GM19463 (cell line): Measurements from ENCODE around the gene ICAM5.
"Not testable (repeated sequence)": the region's sequence is repeated elsewhere in the genome, so short reads cannot be mapped to it uniquely, and the experiment has no call there.

Experiments
- ATAC-seq: cut with Tn5 transposase; IDR thresholded peaks from one replicate; pipeline ENCODE4 v1.9.1; 2021; ENCODE audit warnings: mild to moderate bottlenecking, moderate library complexity; ENCODE audit not compliant: unreplicated experiment

ICAM5 gene

DNA sequence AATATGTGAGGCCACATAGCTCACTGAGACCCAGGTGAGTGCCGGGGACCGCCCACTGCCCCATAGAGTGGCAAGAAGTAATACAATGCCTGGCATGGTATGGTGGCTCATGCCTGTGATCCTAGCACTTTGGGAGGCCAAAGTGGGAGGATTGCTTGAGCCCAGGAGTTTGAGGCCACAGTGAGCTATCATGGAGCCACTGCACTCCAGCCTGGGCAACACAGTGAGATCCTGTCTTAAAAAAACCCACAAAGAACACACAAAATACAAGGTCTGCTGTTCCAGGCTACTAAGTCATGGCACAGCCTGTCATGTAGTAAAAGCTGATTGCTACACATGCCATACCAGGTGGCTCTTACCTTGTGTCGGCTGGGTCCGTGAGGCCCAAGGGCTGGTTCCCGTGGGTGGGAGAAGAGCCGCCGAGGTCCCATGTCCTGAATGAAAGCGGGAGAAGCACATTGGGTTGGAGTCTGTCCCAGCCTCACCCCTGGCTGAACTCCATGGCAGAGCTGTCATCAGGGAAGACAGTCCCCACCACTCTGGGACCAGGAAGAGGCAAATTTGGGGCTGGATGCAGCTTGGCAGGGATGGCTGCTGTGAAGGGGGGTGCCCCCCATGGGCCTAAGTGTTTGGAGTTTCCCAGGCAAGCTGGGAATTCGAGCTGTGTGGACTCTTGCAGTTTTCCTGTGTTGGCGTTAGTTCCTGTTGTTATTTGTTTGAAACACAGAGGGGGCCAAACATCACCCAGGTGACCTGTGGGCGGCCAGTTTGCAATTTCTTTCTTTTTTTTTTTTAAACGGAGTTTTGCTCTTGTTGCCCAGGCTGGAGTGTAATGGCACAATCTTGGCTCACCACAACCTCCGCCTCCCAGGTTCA lies 29.3 kb downstream of the ICAM5 start:
- no peak for ATAC-seq

DNA sequence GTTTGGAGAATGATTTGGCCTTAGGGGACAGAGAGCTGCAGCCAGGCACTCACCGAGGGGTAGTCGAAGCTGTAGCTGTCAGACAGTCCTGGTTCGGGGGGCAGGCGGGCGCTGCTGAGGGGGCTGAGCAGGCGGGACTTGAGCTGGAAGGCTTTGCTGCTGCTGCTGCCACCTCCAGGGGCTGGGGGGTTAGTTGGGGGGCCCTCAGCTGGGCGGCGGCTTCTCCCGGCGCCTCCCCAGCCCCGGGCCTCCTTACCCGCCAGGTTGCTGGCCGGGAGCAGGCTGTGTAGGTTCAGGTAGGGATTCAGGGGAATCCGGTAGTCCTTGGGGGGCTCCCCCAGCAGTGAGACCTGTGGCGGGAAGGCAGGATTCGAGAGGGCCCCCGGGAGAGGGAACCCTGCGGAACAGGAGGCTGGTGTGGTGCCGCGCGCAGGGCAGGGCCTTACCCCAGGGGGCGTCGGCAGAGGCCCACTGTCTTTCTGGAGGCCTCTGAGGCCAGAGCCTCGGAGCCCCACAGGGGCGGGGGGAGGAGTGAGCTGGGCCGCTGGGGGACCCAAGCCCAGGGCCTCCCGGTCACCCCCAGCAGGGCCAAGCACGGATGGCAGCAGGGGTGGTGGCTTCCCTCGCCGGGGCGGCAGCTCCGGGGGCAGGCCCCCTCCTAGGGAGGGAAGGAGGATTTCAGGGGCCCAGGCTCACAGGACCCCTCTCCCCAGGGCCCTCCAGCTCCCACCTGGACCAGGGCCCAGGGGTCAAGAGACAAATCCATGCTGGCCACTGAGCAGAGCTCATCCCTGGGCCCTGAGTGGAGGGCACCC lies 31.1 kb downstream of the ICAM5 start:
- ATAC-seq, result no peak

DNA sequence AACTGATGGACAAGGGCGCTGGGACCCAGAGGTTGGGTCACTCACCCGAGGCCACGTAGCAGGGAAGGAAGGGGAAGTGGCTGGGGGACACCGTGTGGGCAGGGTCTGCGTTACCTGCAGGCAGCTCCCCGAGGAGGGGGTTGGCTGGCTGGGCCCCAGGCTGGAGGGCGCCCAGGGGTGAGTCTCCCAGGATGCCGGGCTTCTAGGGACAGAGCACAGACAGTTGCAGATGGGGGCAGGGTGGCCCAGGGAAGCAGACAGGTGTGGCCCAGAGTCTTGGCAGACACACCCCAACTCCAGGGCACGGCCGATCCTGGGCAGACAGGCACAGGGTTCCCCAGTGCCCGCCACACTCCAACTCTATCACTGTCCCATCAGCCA lies 31.7 kb downstream of the ICAM5 start:
- ATAC-seq, result no peak

DNA sequence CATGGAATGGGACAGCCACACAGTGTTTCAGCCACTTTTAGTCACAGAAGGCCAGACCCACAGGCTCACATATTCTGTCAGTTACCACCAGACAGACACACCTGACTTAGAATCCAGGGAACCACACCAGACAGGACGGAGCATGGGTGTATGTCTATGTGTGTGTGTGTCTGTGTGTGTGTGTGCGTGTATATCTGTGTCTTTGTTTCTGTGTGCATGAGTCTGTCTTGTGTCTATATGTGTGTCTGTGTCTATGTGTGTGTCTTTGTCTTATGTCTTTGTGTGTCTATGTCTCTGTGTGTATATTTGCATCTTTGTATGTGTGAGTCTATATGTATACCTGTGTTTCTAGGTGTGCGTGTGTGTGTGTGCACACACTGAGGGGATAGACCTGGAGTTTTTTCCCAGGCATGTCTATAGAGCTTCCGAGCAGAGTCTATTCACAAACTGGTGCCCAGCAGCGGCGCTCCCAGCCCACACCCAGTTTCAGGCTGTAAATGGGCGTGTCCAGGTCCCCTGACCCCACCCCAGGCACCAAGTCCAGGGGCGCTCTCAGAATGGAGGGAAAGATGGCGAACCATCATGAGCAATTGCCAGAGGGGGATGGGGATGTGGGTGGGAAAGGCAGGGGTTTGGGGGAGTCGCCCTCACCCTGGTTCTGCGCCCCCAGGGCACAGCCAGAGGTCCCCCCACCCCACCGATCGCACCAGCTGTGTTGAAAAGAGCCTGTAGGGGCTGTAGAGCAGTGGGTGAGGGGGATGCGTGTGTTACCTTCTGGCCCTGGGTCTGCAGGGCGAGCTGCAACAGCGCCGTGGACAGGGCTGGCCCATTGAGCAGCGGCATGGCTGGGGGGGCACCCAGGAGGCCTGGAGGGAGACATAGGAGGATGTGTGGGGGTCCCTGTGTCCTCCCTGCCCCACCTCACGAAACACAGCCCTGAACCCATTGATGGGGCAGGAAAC lies 32.4 kb downstream of the ICAM5 start:
- no peak for ATAC-seq

DNA sequence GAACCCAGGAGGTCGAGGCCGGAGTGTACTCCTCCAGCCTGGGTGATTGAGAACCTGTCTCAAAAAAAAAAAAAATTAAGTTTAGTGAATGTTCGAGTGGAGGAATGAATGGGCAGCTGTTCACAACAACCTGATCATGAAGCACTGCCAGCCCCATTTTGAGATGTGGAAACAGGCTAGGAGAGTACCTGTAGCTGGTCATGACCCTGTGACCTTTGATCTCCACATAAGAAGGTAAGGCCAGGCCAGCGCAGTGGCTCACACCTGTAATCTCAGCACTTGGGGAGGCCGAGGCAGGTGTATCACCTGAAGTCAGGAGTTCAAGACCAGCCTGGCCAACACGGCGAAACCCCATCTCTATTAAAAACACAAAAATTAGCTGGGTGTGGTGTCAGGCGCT lies 36.0 kb downstream of the ICAM5 start:
- no peak for ATAC-seq

DNA sequence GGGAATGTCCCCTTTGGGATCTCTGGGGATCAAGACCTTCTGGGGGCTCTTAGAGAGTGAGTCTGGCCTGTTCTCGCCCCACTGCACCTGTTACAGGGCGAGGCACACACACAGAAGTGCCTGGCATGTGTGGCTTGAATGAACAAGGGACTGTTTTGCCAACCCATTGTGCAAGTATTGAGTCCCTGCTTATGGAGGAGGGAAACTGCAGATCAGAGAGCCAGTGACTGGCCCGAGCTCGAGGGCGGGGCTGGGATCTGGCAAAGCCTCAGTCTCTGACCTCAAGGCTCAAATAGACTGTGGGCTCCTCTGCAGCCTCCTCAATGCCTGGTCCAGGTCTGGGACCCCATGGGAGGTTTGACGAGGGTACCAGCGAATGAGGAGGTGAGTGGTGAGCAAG lies 38.0 kb downstream of the ICAM5 start:
- ATAC-seq, result no peak

DNA sequence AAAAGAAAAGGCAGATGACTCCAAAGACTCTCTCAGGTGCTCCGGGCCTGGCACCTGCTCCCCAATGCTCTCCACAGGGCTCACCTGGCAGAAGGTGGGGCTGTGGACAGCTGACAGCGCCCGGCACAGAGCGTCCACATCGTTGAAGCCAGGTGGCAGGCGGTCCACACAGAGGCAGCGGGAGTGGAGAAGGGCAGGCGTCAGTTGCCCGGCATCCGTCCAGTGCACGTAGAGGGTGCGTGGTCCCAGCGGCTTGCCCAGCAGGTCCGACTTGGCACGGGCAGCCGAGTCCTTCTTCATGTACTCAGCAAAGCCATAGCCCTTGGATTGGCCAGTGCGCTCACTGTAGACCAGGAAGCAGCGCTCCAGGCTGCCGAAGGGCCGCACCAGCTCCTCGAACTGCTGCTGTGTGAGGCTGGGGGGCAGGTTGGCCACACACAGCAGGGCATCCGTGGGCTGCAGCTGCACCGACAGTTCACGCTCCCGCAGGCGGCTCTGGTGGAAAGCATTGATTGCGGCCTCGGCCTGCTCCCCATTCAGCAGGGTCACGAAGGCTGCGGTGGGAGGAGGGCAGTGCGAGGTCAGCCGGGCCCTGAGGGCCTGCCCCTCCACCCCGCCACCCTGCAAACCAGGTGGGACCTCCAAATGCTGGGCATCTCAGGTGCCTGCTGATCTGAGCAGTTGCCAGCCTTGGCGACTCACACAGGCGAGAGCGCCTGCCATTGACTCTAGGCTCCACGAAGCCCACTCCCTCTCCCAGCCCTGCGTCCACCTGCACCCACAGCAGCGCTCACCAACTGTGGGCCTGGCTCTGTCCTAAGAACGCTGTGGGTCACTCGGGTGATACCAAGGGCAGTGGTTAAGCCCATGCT lies 39.0 kb downstream of the ICAM5 start:
- ATAC-seq, result no peak

DNA sequence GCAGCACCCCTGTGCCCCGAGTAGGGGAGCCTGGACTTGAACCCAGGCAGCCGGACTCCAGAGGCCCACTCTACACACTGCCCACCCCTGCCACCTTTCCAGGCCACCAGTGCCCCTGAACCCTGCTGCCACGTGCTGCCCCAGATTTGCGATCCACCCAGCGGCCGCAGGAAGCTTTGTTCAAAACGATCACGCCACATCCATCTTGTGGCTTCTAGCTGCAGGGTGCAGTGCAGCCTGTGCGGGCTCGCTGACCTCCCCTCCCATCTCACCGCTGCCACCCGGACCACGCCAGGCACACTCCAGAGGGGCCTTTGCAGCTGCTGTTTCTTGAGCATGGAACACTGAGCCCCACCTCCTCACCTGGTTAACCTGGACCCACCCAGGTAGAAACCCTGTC lies 39.8 kb downstream of the ICAM5 start:
- ATAC-seq, result no peak

DNA sequence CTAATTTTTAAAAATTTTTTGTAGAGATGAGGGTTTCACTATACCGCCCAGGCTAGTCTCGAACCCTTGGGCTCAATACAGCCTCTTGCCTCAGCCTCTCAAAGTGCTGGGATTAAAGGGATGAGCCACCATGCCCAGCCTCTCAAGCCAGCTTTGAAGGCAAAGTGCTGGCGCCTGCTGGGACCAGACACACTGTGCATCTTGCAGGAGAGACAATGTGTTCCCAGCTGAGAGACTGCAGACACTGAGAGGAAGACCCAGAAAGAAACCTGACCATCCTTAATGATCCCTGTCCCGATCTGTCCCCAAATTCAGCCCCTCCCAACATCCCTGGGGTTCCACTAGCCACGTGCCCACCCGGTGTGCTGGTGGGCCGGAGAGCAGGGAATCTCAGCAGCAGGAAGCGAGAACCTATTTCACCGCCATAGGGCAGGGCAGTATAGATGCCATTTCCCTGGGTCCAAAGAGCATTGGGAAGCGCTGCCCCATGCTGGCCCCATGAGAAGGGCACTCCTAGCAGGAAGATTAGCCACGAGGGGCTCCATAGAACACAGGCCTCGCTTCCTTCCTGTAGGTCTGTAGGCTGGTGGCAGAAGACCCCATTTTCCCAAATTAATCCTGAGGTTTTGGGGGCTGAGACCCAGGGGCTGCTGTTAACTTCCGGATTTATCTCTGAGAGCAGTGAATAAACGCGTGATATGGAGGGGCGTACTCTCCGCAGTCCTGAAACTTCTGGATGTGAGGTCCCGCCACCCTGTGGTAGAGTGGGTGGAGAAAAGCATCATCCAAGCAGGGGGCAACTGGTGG lies 42.6 kb downstream of the ICAM5 start:
- ATAC-seq, result no peak

DNA sequence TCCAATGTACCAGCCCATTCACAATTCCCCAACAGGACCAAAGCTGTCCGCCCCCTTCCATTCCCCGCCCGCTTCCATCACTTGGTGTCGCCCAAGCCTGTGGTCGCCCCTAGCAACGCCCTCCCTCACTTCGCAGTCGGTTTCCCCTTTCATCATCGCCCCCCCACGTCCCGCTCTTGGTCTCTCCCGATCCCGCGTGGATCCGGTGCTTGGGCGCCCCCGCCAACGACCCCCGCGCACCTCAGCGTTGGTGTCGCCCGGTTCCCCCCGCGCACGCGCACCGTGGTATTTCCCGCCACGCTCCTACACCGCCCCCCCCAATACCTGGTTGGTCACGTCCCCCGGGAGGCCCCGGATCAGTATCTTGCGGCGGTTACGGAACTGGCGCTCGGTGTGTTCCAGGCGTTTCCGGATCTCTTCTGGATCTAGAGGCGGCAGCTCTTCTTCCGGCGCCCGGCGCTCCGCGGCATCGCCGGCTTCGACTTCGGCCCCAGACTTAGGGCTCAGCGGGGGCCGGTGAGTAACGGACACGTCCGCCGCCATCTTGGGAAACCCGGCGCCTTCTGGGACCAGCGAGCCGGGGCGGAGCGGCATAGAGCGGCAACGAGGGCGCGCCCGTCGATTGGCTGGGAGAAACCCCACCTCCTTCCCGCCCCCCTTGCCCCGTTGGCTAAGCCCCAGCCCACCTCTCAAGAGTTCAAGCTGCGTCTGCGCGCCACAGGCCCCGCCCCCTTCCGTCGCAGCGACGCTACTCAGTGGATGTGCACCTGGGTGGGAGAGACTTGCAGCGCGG lies 43.4 kb downstream of the ICAM5 start, which contains the start of gene RAVER1:
Gene RAVER1, minus strand, starts transcription at position 565 of the 793 bp plus-strand sequence. Its CDS starts 22 bp downstream, at position 543.
- peak; percentile 91 for ATAC-seq

DNA sequence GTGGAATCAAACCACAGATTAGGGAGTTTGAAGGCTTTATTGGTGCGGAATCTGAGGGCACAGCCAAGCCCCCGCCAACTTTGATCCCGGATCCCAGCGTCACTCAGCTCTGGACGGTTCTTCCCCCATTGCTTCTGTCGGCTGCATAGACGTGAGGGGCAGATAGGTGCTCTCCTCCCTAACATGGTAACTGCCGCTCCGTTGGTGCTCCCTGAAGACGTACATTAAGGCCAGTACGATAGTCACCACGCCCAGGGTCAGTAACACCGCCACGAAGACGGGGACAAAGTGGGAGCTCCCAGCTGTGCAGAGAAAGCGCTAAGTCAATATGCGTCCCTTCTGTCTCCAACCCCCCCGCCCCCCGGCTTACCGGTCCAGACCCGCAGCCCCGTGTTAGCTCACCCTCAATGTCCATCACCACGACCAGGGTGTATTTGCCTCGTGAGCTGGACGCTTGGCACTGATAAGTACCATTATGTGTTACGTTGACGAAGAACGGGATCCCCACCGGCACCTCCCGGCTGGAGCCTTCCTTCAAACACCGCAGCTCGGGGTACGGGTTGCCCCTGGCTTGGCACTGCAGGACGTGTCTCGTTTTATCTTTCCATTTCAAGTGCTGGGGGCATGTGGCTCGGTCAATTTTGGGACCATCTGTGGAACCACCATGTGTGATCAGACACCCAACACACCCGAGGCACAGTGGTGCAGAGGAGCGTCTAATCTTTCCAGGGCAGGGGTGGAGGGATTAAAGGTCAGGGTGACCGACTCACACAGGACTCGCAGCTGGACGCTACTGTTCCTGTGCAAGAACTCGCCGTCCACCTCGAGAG lies 44.2 kb downstream of the ICAM5 start:
- no peak for ATAC-seq

DNA sequence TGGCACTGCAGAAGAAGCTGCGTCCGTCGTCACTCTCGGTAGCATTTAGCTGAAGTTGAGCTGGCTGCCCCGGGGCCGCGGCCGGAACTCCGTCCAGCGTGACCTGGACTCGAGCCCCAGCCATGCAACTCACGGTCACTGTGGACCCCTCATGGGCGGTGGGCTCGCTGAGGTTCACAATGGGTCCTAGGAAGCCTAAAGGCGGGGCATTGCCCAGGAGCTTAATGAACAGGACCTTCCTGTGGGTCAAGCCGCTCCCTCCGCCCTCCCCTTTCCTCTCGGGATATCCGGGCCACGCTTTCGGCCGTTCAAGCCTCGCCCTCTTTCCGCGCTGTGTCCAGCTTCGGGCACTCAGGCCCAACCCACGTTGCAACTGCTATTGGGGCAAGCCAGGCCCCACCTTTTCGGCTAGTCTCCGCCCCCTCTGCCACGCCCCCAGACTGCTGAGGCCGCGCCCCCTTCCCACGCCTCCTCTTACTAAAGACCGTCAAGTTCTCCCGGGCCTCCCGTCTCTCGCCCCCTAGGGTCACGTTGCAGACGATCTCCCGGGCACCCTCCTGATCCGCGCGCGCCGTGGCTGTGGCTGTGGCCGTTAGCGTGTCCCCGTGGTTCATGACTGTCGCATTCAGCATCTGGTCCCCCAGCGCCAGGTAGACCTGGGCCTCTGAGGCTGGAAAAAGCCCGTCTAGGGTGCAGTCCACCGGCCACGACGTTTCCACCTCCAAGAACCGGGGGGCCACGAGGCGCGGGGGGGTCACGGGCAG lies 45.0 kb downstream of the ICAM5 start:
- no peak for ATAC-seq

DNA sequence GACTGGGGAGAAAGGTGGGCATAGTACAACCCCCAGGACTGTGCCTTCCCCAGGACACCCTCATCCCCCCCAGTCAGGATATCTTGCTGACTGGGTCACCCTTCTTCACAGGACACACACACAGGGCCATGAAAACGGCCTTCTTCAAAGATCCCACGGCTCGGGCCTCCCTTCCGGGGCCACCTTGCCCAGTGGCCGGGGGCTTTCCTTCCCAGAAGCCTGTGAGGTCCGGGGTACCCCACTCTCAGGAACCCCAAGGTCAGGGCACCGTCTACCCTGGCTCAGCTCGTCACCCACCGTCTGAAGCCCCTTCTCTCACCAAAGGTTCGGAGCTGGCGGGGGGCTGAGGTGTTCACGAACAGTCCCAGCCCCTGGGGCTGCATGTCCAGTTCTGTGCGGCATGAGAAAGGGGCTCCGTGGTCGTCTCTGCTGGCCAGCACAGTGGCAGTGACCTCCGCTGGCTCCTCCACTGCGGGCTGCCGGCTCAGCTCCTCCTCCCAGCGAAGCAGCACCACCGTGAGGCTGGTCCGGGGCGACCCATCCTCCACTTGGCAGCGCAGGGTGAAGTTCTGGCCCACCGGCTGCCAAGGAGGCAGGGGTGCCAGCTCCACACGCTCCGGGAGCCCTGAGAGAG lies 45.7 kb downstream of the ICAM5 start:
- ATAC-seq, result no peak

DNA sequence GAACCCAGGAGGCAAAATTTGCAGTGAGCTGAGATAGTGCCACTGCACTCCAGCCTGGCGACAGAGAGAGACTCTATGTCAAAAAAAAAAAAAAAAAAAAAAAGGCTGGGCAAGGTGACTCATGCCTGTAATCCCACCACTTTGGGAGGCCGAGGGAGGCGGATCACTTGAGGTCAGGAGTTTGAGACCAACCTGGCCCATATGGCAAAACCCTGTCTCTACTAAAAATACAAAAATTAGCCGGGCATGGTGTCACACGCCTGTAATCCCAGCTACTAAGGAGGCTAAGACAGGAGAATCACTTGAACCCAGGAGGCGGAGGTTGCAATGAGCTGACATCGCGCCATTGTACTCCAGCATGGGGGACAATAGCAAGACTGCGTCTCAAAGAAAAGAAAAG lies 47.0 kb downstream of the ICAM5 start:
- not testable (repeated sequence) for ATAC-seq

DNA sequence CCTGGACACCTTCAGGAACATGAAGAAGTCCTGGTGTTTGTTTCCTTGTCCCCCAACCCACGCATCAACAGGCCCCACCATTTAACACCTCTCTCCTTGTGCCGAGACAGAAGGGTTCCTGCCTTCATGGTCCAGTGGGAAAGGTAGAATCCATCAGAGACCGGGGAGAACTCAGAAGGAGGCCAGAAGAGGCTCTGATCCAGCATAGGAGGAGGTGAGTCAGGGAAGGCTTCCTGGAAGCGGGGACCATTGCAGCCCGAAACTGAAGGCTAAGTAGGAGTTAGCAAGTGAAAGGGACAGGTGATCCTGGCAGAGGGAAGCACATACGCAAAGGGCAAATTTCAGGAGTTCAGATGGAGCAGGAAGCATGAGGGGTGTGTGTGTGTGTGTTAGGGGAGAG lies 49.2 kb downstream of the ICAM5 start:
- no peak for ATAC-seq

DNA sequence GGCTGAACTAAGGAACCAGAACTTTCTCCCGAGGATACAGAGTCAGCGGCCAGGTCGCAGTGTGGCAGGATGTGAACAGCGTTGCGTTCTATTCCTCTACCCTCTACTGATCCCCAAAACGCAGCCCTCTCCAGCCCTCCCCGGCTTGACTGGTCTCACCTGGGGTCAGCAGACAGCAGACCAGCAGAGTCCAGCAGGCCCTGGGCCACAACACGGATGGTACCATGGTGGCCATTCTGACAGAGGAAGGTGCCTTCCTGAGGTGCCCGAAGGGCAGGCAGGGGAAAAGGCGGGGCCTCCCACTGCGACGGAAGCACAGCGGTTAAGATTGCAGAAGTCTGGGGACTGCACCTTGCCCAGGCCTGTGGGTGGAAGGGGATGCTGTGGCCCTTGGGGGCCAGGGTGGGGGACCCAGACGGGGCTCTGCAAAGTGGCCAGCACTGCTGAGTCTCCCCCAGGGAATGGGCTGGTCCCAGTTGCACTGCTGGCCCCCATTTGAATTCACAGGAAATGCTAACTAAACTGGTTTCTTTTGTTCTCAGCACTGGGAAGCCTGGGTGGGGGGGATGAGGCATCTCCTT lies 49.7 kb downstream of the ICAM5 start, which contains the start of gene ICAM3:
Gene ICAM3, minus strand, starts transcription at position 245 of the 581 bp plus-strand sequence. Its CDS starts 10 bp downstream, at position 235.
- no peak for ATAC-seq
